Measurements from ENCODE around the gene SARS1.

Gene SARS1

DNA sequence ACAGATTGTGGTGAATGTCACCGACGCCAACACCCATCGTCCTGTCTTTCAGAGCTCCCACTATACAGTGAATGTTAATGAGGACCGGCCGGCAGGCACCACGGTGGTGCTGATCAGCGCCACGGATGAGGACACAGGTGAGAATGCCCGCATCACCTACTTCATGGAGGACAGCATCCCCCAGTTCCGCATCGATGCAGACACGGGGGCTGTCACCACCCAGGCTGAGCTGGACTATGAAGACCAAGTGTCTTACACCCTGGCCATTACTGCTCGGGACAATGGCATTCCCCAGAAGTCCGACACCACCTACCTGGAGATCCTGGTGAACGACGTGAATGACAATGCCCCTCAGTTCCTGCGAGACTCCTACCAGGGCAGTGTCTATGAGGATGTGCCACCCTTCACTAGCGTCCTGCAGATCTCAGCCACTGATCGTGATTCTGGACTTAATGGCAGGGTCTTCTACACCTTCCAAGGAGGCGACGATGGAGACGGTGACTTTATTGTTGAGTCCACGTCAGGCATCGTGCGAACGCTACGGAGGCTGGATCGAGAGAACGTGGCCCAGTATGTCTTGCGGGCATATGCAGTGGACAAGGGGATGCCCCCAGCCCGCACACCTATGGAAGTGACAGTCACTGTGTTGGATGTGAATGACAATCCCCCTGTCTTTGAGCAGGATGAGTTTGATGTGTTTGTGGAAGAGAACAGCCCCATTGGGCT is 38.6 kb downstream of the SARS1 start:
- 97% methylated on average over 31 of the region's 31 CpGs for WGBS (ENCODE audit: insufficient coverage)
- Histone ChIP-seq H3K4me1 (ENCODE audit: control extremely low read depth in 1 of 4, control insufficient read depth in 4 of 4, insufficient read depth in 4 of 4, low read length in 3 of 4) (peaks cover 0 to 13% (median 9%) of the 10 kb centered on the region in 4 experiments), H3K9me3 (ENCODE audit: control extremely low read depth in 1 of 5, control insufficient read depth in 4 of 5, insufficient read depth in 2 of 5, low read depth in 1 of 5, low read length in 4 of 5) (peaks cover 0 to 2% (median 0%) of the 10 kb centered on the region in 5 experiments), H3K27me3 (replicated peaks in 2 of 5; ENCODE audit: control insufficient read depth in 4 of 5, insufficient read depth in 5 of 5, low read length in 4 of 5) (peaks cover 0 to 87% (median 28%) of the 10 kb centered on the region in 5 experiments), H3K4me3 (ENCODE audit: control insufficient read depth in 1 of 7, extremely low read depth in 1 of 7, insufficient read depth in 4 of 7, low read depth in 2 of 7, low read length in 6 of 7) (no peak overlapping the region), H3K36me3 (ENCODE audit: control insufficient read depth in 4 of 4, insufficient read depth in 4 of 4, low read length in 3 of 4) (no peaks in the 10 kb centered on the region), H3K27ac (ENCODE audit: insufficient read depth in 1 of 2, low read depth in 1 of 2, low read length in 2 of 2, poor library complexity in 1 of 2, severe bottlenecking in 2 of 2) (no peak overlapping the region)
- POLR2A ChIA-PET: no interaction called here
- no peak for DNase-seq
- CTCF ChIA-PET: interaction anchor here (1.1 to 2.8 kb wide), 5 partner anchors 9 to 14 kb away, joined by 4 to 15 read pairs (median 5); no protein-coding TSS in a partner anchor

DNA sequence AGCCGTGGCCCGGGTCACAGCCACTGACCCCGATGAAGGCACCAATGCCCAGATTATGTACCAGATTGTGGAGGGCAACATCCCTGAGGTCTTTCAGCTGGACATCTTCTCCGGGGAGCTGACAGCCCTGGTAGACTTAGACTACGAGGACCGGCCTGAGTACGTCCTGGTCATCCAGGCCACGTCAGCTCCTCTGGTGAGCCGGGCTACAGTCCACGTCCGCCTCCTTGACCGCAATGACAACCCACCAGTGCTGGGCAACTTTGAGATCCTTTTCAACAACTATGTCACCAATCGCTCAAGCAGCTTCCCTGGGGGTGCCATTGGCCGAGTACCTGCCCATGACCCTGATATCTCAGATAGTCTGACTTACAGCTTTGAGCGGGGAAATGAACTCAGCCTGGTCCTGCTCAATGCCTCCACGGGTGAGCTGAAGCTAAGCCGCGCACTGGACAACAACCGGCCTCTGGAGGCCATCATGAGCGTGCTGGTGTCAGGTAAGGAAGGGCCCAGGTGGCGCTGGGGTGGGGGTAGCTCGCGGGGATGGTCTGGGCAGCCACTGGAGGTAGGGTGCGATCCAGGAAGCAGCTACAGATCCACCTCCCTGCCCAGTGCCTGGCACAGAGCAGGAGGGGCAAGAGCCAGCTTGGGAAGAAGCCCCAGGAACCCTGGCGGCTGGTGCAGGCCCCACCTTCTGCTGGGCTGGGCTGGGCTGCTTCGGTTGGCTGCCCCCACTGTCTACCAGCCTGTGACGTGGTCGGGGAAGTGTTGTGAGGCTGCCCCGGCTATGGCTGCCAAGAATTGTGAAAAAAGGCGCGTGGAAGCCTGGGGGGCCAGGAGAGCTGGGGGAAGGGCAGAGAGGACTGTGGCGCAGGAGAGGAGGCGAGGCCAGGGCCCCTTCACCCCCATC is 39.4 kb downstream of the SARS1 start:
- Histone ChIP-seq H3K4me3 (ENCODE audit: control insufficient read depth in 1 of 7, extremely low read depth in 1 of 7, insufficient read depth in 4 of 7, low read depth in 2 of 7, low read length in 6 of 7) (no peak overlapping the region), H3K9me3 (ENCODE audit: control extremely low read depth in 1 of 5, control insufficient read depth in 4 of 5, insufficient read depth in 2 of 5, low read depth in 1 of 5, low read length in 4 of 5) (peaks cover 0 to 2% (median 0%) of the 10 kb centered on the region in 5 experiments), H3K4me1 (ENCODE audit: control extremely low read depth in 1 of 4, control insufficient read depth in 4 of 4, insufficient read depth in 4 of 4, low read length in 3 of 4) (peaks cover 0 to 13% (median 9%) of the 10 kb centered on the region in 4 experiments), H3K27ac (ENCODE audit: insufficient read depth in 1 of 2, low read depth in 1 of 2, low read length in 2 of 2, poor library complexity in 1 of 2, severe bottlenecking in 2 of 2) (no peak overlapping the region), H3K36me3 (ENCODE audit: control insufficient read depth in 4 of 4, insufficient read depth in 4 of 4, low read length in 3 of 4) (no peaks in the 10 kb centered on the region), H3K27me3 (replicated peaks in 2 of 5; ENCODE audit: control insufficient read depth in 4 of 5, insufficient read depth in 5 of 5, low read length in 4 of 5) (peaks cover 0 to 82% (median 22%) of the 10 kb centered on the region in 5 experiments)
- DNase-seq: no peak
- POLR2A ChIA-PET: no interaction called here
- CTCF ChIA-PET: interaction anchor here (0.7 to 2.8 kb wide), 7 partner anchors 10 to 147 kb away, joined by 3 to 15 read pairs (median 5); partner anchors contain the start of gene PSRC1
- 92% methylated on average over 32 of the region's 33 CpGs for WGBS (ENCODE audit: insufficient coverage)

DNA sequence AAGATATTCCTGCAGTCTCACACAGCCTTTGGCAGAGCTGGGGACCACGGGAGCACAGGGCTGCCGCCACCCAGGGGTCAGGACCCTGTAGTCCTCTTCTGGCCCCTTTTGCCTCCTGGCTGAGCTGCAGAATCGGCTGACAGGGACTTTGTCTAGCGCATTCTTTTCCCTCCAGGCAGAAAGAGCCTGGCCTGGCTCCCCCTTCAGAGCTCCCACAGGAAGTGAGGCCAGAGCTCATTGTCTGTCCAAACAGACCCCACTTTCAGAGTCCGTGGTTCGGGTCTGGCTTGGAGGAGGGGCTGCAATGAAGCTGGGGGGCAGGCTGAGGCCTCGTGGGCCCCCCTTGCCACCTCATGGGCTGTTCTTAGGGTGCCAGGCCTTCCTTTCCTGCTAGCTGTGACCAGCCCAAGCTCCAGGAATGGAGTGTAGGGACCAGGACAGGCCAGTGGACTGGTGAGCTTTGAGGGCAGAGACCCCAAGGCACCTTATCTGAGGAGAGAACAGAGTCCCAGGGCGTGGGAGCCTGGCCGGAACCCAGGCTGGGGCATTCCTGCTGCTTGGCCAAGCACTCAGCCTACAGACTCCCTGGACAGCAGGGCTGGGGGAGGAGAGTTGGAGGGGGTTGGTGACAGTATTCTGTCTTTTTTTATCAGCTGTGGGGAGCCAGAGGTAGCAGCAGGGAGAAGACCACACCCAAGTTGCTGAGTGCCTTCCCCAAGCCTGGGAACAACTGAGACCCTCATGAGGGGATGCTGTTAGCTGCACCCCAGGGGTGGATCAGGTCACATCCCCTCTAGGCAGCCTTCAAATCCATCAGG is 40.3 kb downstream of the SARS1 start:
- 79% methylated on average over 7 of the region's 9 CpGs for WGBS (ENCODE audit: insufficient coverage)
- peak overlapping the region in 1 of 2 experiments; percentile 49 for H3K27ac ChIP-seq (ENCODE audit: insufficient read depth in 1 of 2, low read depth in 1 of 2, low read length in 2 of 2, poor library complexity in 1 of 2, severe bottlenecking in 2 of 2)

DNA sequence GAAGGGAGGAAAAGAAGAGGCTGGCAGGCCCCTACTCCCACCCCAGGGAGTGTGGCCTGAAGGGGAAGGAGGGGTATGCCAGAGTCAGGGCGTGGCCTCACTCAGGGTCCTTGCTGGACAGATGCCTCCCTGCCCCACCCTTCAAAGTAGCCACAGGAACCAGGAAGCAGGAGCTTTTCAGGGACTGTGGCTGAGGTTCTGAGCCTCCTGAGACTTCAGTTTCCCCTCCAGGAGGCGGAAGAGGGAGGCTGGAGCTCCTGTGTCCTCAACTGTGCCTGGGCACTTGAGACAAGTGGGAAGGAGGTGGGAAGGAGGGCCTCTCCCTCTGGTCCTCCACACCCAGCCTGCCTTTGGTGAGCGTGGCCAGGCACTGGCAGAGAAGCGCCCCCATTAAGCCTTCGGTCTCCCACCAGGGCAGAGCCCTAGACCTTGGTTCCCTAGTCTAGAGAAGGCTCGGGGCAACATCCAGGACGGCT is 40.9 kb downstream of the SARS1 start:
- Histone ChIP-seq H3K9me3 (ENCODE audit: control extremely low read depth in 1 of 5, control insufficient read depth in 4 of 5, insufficient read depth in 2 of 5, low read depth in 1 of 5, low read length in 4 of 5) (peaks cover 0 to 2% (median 0%) of the 10 kb centered on the region in 5 experiments), H3K36me3 (ENCODE audit: control insufficient read depth in 4 of 4, insufficient read depth in 4 of 4, low read length in 3 of 4) (no peaks in the 10 kb centered on the region), H3K27ac (ENCODE audit: insufficient read depth in 1 of 2, low read depth in 1 of 2, low read length in 2 of 2, poor library complexity in 1 of 2, severe bottlenecking in 2 of 2) (no peak overlapping the region), H3K4me3 (ENCODE audit: control insufficient read depth in 1 of 7, extremely low read depth in 1 of 7, insufficient read depth in 4 of 7, low read depth in 2 of 7, low read length in 6 of 7) (no peak overlapping the region), H3K27me3 (replicated peaks in 2 of 5; ENCODE audit: control insufficient read depth in 4 of 5, insufficient read depth in 5 of 5, low read length in 4 of 5) (peaks cover 0 to 72% (median 20%) of the 10 kb centered on the region in 5 experiments), H3K4me1 (ENCODE audit: control extremely low read depth in 1 of 4, control insufficient read depth in 4 of 4, insufficient read depth in 4 of 4, low read length in 3 of 4) (peaks cover 0 to 8% (median 3%) of the 10 kb centered on the region in 4 experiments)
- WGBS (ENCODE audit: insufficient coverage): 98% methylated on average over 4 of the region's 7 CpGs
- CTCF ChIA-PET: interaction anchor here (1.0 to 2.8 kb wide), 4 partner anchors 8 to 143 kb away, joined by 3 to 15 read pairs (median 6); partner anchors contain the start of gene SORT1
- DNase-seq: no peak
- POLR2A ChIA-PET: interaction anchor here (0.6 kb wide), 1 partner anchor 292 kb away, joined by 12 read pairs; no protein-coding TSS in a partner anchor

More for the DNA sequence above, 40.3 kb downstream of the SARS1 start:
- POLR2A ChIA-PET: no interaction called here
- Histone ChIP-seq H3K4me1 (ENCODE audit: control extremely low read depth in 1 of 4, control insufficient read depth in 4 of 4, insufficient read depth in 4 of 4, low read length in 3 of 4) (peaks cover 0 to 12% (median 7%) of the 10 kb centered on the region in 4 experiments), H3K9me3 (ENCODE audit: control extremely low read depth in 1 of 5, control insufficient read depth in 4 of 5, insufficient read depth in 2 of 5, low read depth in 1 of 5, low read length in 4 of 5) (peaks cover 0 to 2% (median 0%) of the 10 kb centered on the region in 5 experiments), H3K36me3 (ENCODE audit: control insufficient read depth in 4 of 4, insufficient read depth in 4 of 4, low read length in 3 of 4) (no peaks in the 10 kb centered on the region), H3K27me3 (replicated peaks in 2 of 5; ENCODE audit: control insufficient read depth in 4 of 5, insufficient read depth in 5 of 5, low read length in 4 of 5) (peaks cover 0 to 77% (median 20%) of the 10 kb centered on the region in 5 experiments), H3K4me3 (ENCODE audit: control insufficient read depth in 1 of 7, extremely low read depth in 1 of 7, insufficient read depth in 4 of 7, low read depth in 2 of 7, low read length in 6 of 7) (no peak overlapping the region)
- DNase-seq: no peak
- CTCF ChIA-PET: interaction anchor here (0.7 to 2.8 kb wide), 7 partner anchors 9 to 146 kb away, joined by 3 to 15 read pairs (median 4); partner anchors contain the start of gene PSRC1

DNA sequence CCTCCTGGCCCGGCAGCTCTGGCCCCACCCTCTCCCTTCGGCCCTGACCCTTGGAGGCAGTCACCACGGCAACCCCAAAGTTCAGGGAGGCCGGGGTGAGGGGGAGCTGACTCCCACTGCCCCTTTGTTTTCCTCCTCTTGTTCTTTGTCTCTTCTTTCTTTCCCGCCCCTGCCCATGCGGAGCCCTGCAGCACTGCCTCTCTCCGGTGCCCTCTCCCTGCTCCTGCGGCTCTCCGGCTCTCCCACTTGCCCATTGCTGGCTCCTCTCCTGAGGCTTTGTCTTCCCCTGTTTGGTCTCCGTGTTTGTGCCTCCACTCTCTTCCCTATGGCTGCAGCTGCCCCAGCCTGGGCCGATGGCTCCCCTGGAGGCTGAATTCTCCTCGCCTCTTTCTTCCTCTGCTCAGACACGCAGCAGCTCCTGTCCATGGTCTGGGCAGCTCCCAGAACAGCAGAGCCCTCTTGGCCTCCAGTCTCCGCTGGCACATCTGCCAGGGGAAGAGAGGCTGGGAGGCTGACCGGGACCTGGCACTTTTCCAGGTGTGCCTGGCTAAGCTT is 41.5 kb downstream of the SARS1 start:
- WGBS (ENCODE audit: insufficient coverage): 84% methylated on average over 12 of the region's 15 CpGs
- H3K27ac ChIP-seq (ENCODE audit: insufficient read depth in 1 of 2, low read depth in 1 of 2, low read length in 2 of 2, poor library complexity in 1 of 2, severe bottlenecking in 2 of 2): no peak overlapping the region

DNA sequence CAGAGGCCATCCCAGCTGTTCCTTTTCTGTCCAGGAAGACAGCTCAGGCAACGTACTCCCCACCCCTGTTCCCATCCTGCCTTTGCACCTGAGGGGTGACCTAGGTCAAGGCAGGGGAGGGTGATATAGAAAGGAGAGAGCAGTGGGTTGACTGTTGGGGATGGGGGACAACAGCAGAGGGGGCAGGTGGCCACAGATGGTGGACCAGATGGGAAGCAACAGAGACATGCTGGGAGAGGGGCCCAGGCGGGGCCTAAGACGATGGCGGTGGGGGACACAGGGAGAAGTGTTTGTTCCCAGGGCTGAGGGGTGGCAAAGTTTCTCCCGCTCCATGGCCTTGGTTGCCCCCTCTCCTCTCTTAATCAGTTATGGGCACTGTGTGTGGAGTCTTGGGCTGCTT is 42.0 kb downstream of the SARS1 start:
- ChIA-PET POLR2A (no interaction called here), CTCF (interaction anchor here (1.2 to 2.7 kb wide), 2 partner anchors 21 to 142 kb away, joined by 3 to 8 read pairs; partner anchors contain the start of gene SORT1)
- Histone ChIP-seq H3K4me1 (ENCODE audit: control extremely low read depth in 1 of 4, control insufficient read depth in 4 of 4, insufficient read depth in 4 of 4, low read length in 3 of 4) (no peaks in the 10 kb centered on the region), H3K4me3 (ENCODE audit: control insufficient read depth in 1 of 7, extremely low read depth in 1 of 7, insufficient read depth in 4 of 7, low read depth in 2 of 7, low read length in 6 of 7) (no peak overlapping the region), H3K9me3 (ENCODE audit: control extremely low read depth in 1 of 5, control insufficient read depth in 4 of 5, insufficient read depth in 2 of 5, low read depth in 1 of 5, low read length in 4 of 5) (peaks cover 0 to 2% (median 0%) of the 10 kb centered on the region in 5 experiments), H3K27ac (ENCODE audit: insufficient read depth in 1 of 2, low read depth in 1 of 2, low read length in 2 of 2, poor library complexity in 1 of 2, severe bottlenecking in 2 of 2) (no peak overlapping the region), H3K27me3 (replicated peaks in 2 of 5; ENCODE audit: control insufficient read depth in 4 of 5, insufficient read depth in 5 of 5, low read length in 4 of 5) (peaks cover 0 to 63% (median 19%) of the 10 kb centered on the region in 5 experiments), H3K36me3 (ENCODE audit: control insufficient read depth in 4 of 4, insufficient read depth in 4 of 4, low read length in 3 of 4) (no peaks in the 10 kb centered on the region)
- WGBS (ENCODE audit: insufficient coverage): 96% methylated on average over 3 of the region's 5 CpGs
- no peak for DNase-seq

More for the DNA sequence above, 41.5 kb downstream of the SARS1 start:
- peaks cover 0 to 3% (median under 1%) of the 10 kb centered on the region in 4 experiments for H3K4me1 ChIP-seq (ENCODE audit: control extremely low read depth in 1 of 4, control insufficient read depth in 4 of 4, insufficient read depth in 4 of 4, low read length in 3 of 4)
- CTCF ChIA-PET: interaction anchor here (1.2 to 2.8 kb wide), 3 partner anchors 8 to 143 kb away, joined by 3 to 15 read pairs (median 8); partner anchors contain the start of gene SORT1
- peaks cover 0 to 68% (median 18%) of the 10 kb centered on the region in 5 experiments for H3K27me3 ChIP-seq (replicated peaks in 2 of 5; ENCODE audit: control insufficient read depth in 4 of 5, insufficient read depth in 5 of 5, low read length in 4 of 5)
- H3K9me3 ChIP-seq (ENCODE audit: control extremely low read depth in 1 of 5, control insufficient read depth in 4 of 5, insufficient read depth in 2 of 5, low read depth in 1 of 5, low read length in 4 of 5): peaks cover 0 to 2% (median 0%) of the 10 kb centered on the region in 5 experiments
- POLR2A ChIA-PET: interaction anchor here (0.6 kb wide), 1 partner anchor 292 kb away, joined by 12 read pairs; no protein-coding TSS in a partner anchor
- H3K36me3 ChIP-seq (ENCODE audit: control insufficient read depth in 4 of 4, insufficient read depth in 4 of 4, low read length in 3 of 4): no peaks in the 10 kb centered on the region
- no peak for DNase-seq
- H3K4me3 ChIP-seq (ENCODE audit: control insufficient read depth in 1 of 7, extremely low read depth in 1 of 7, insufficient read depth in 4 of 7, low read depth in 2 of 7, low read length in 6 of 7): no peak overlapping the region
